Measurements from ENCODE around the gene RIPK4. TPM values are rescaled to one million over a fixed set of nuclear protein-coding genes. Genes with fewer than 3 reads are reported as not detected.

The RIPK4 gene
- polyA plus RNA-seq, 3 donors = 0.05 to 0.09 TPM; not detected in 1

DNA sequence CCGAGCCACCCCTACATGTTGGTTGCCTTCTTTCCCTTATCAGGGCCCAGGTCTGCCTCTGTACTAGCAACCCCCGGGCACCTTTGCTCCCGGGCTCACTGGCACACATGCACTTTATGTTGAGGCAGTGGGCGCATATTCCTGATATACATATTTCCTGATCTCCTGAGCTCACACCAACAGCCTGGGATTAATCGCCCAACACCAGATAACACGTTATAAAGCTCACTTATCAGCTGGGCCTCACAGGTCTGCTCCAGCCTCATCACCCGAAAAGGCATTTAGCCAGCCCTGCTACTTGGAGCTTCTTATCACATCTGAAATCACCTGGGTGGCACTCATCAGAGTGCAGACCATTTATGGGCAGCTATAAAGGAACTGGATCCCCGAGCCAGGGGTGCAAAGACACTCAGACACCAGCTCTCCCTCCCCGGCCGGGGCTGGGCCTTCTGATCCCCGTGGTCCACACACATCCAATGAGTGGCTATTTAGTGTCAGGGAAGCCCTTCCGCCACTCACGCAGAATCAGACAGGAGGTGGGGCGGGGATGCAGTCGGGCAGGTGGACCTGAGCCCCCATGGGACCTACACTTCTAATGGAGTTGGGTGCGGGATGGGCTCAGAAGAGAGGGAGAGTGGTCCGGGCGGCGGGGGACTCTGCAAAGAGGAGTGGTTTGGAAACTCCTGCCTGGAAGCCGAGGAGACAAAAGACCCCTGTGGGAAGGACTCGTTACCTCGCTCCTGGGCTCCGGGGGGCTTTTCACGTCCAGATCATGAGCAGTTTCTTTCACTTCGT is 21.6 kb downstream of the RIPK4 start:
- no peaks in the 10 kb centered on the region for H3K4me1 ChIP-seq (ENCODE audit: control insufficient read depth in 1 of 2, insufficient read depth in 2 of 2, low read length in 2 of 2)
- H3K27ac ChIP-seq (ENCODE audit: low read depth in 1 of 2, low read length in 2 of 2) = no peak overlapping the region
- H3K9me3 ChIP-seq (replicated peaks in 1 of 2; ENCODE audit: control insufficient read depth in 1 of 2, insufficient read depth in 1 of 2, low read length in 2 of 2) = no peaks in the 10 kb centered on the region
- Mint-ChIP-seq H3K36me3 (no peaks in the 10 kb centered on the region), H3K9me3 (no peaks in the 10 kb centered on the region), H3K27ac (no peak overlapping the region), H3K4me1 (no peaks in the 10 kb centered on the region), H3K27me3 (ENCODE audit: low read depth in 3 of 3) (peaks cover 14 to 31% (median 18%) of the 10 kb centered on the region in 3 donors), H3K4me3 (no peak overlapping the region)
- H3K36me3 ChIP-seq (replicated peaks in 1 of 2; ENCODE audit: control insufficient read depth in 1 of 2, insufficient read depth in 2 of 2, low read length in 2 of 2) = no peaks in the 10 kb centered on the region
- no peaks in the 10 kb centered on the region for H3K27me3 ChIP-seq (ENCODE audit: control insufficient read depth in 2 of 2, insufficient read depth in 2 of 2, low read length in 2 of 2)
- no peak overlapping the region for H3K9ac ChIP-seq (ENCODE audit: insufficient read depth, low read length, poor library complexity, severe bottlenecking)
- intact Hi-C loops (cut with micrococcal nuclease) = no loop called here
- no peak overlapping the region for H3K4me3 ChIP-seq (replicated peaks in 1 of 3; ENCODE audit: low read depth in 2 of 3, low read length in 3 of 3)
- WGBS (ENCODE audit: insufficient coverage) = 94% methylated on average over 18 of the region's 25 CpGs
- no peaks in the 10 kb centered on the region for H3K79me2 ChIP-seq (ENCODE audit: insufficient read depth, low read length)
- no peak for DNase-seq
- H4K20me1 ChIP-seq (ENCODE audit: insufficient read depth, low read length) = no peaks in the 10 kb centered on the region
- no peak overlapping the region for H2AFZ ChIP-seq (ENCODE audit: insufficient read depth, low read depth, low read length, poor library complexity, severe bottlenecking)
- H3K4me2 ChIP-seq (replicated peaks; ENCODE audit: extremely low read depth, low read length, poor library complexity, severe bottlenecking) = no peak overlapping the region
- TF ChIP-seq, protein P1, sequence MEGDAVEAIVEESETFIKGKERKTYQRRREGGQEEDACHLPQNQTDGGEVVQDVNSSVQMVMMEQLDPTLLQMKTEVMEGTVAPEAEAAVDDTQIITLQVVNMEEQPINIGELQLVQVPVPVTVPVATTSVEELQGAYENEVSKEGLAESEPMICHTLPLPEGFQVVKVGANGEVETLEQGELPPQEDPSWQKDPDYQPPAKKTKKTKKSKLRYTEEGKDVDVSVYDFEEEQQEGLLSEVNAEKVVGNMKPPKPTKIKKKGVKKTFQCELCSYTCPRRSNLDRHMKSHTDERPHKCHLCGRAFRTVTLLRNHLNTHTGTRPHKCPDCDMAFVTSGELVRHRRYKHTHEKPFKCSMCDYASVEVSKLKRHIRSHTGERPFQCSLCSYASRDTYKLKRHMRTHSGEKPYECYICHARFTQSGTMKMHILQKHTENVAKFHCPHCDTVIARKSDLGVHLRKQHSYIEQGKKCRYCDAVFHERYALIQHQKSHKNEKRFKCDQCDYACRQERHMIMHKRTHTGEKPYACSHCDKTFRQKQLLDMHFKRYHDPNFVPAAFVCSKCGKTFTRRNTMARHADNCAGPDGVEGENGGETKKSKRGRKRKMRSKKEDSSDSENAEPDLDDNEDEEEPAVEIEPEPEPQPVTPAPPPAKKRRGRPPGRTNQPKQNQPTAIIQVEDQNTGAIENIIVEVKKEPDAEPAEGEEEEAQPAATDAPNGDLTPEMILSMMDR (IDR thresholded peaks at IDR 0.05) = no peak

DNA sequence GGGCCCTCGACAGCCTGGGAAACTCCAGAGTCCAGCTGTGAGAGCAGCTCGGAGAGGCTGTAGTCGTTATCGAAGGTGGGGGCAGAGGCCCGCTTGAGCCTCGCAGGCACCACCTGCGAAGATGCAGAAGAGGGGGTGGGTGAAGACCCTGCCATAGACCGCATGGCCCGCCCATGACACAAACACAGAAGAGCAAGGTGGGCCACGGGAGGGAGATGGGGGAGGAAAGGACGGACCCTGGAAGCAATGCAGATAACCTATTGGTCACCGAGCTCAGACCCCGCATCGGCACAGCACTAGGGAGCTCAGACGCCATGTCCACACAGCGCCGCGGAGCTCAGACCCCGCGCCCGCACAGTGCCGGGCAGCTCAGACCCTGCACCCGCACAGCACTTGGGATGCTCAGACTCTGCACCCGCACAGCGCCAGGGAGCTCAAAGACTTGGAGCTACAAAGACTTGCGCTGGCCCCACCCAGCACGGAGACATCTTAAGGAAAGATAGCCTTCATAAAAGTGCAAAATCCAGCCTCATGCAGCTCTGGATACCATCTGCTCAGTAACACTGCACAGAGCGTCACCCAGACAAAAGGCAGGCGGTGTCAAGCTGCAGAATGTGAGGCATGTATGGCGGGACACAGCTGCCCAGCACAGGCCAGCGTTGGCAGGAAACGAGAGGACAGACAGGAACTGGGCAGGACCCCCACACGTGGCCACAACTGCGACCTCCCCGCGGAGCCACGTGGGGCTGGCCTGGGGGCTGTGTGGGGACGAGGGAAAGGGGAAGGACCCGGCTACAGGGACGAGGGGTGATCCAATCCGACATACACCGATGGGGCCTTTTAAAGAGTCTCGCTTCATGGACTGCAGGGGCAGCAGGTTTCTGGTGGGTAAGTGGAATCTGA is 22.6 kb downstream of the RIPK4 start:
- Histone ChIP-seq H3K27ac (ENCODE audit: low read depth in 1 of 2, low read length in 2 of 2) (no peak overlapping the region), H3K9me3 (replicated peaks in 1 of 2; ENCODE audit: control insufficient read depth in 1 of 2, insufficient read depth in 1 of 2, low read length in 2 of 2) (no peaks in the 10 kb centered on the region), H3K36me3 (replicated peaks in 1 of 2; ENCODE audit: control insufficient read depth in 1 of 2, insufficient read depth in 2 of 2, low read length in 2 of 2) (no peaks in the 10 kb centered on the region), H3K9ac (ENCODE audit: insufficient read depth, low read length, poor library complexity, severe bottlenecking) (no peak overlapping the region), H4K20me1 (ENCODE audit: insufficient read depth, low read length) (no peaks in the 10 kb centered on the region), H3K4me3 (replicated peaks in 1 of 3; ENCODE audit: low read depth in 2 of 3, low read length in 3 of 3) (no peak overlapping the region), H3K27me3 (ENCODE audit: control insufficient read depth in 2 of 2, insufficient read depth in 2 of 2, low read length in 2 of 2) (no peaks in the 10 kb centered on the region), H3K4me1 (ENCODE audit: control insufficient read depth in 1 of 2, insufficient read depth in 2 of 2, low read length in 2 of 2) (no peaks in the 10 kb centered on the region), H3K4me2 (replicated peaks; ENCODE audit: extremely low read depth, low read length, poor library complexity, severe bottlenecking) (no peak overlapping the region), H3K79me2 (ENCODE audit: insufficient read depth, low read length) (no peaks in the 10 kb centered on the region), H2AFZ (ENCODE audit: insufficient read depth, low read depth, low read length, poor library complexity, severe bottlenecking) (no peak overlapping the region)
- WGBS (ENCODE audit: insufficient coverage) = 77% methylated on average over 39 of the region's 43 CpGs
- DNase-seq = no peak
- no peaks in the 10 kb centered on the region for H3K36me3 Mint-ChIP-seq
- H3K9me3 Mint-ChIP-seq = no peaks in the 10 kb centered on the region
- TF ChIP-seq, protein P1 (IDR thresholded peaks at IDR 0.05) = no peak
- H3K27me3 Mint-ChIP-seq (ENCODE audit: low read depth in 3 of 3) = peaks cover 14 to 31% (median 14%) of the 10 kb centered on the region in 3 donors
- intact Hi-C loops (cut with micrococcal nuclease) = no loop called here
- H3K4me1 Mint-ChIP-seq = no peaks in the 10 kb centered on the region
- no peak overlapping the region for H3K4me3 Mint-ChIP-seq
- no peak overlapping the region for H3K27ac Mint-ChIP-seq
